RWPE1 (cell line): ENCODE data around the gene RFX6.
A peak's percentile ranks its signal among the peaks of the same experiment; 100 is the strongest.

Source experiments
- CTCF ChIA-PET: fragments of 350-600 bp; sonication (Branson Sonifier 250); formaldehyde crosslinking; extraction: SDS; loops from one replicate; lab custom pipeline; 2021; lab: Yijun Ruan, JAX
- POLR2A ChIA-PET: fragments of 400-600 bp; formaldehyde crosslinking; extraction: SDS; loops from one replicate; lab custom pipeline; 2020; ENCODE audit warnings: antibody characterized with exemption; ENCODE audit not compliant: low non-redundant PET; lab: Yijun Ruan, JAX
- DNase-seq: peaks from one replicate; pipeline ENCODE4 v3.0.0; 2012; ENCODE audit warnings: low spot score
- H3K27ac ChIP-seq: fragments of 450-650 bp; 2 replicates; pipeline ENCODE4 v1.5.1; 2017
- CTCF ChIP-seq: fragments of 450-650 bp; conservative IDR thresholded peaks from 2 replicates; pipeline ENCODE4 v1.5.1; 2017; ENCODE audit warnings: low read depth, mild to moderate bottlenecking

The RFX6 gene

GRCh38 chr6:116840091-116840490, 37.0 kb upstream of the RFX6 start:
- ChIA-PET CTCF (no interaction called here), POLR2A (no interaction called here)
- DNase-seq: peak; percentile 13
- no peak for TF ChIP-seq CTCF
- no peak overlapping the region for H3K27ac ChIP-seq

- no peak for TF ChIP-seq CTCF
- no peak overlapping the region for H3K27ac ChIP-seq
- ChIA-PET POLR2A (no interaction called here), CTCF (no interaction called here)
- DNase-seq: no peak
These were observed 34.6 kb upstream of the RFX6 start for GRCh38 chr6:116842459-116842858.

- DNase-seq: peak; percentile 20
- CTCF ChIA-PET: no interaction called here
- no peak overlapping the region for H3K27ac ChIP-seq
- TF ChIP-seq CTCF: no peak
- POLR2A ChIA-PET: no interaction called here
These were observed 29.8 kb upstream of the RFX6 start for GRCh38 chr6:116847227-116847626.

GRCh38 chr6:116858060-116858459, 19.0 kb upstream of the RFX6 start:
- no peak for TF ChIP-seq CTCF
- CTCF ChIA-PET: interaction anchor here (0.5 to 0.6 kb wide), 2 partner anchors 29 to 678 kb away, joined by 4 read pairs; no protein-coding TSS in a partner anchor
- H3K27ac ChIP-seq: no peak overlapping the region
- POLR2A ChIA-PET: no interaction called here
- no peak for DNase-seq

- no peak overlapping the region for H3K27ac ChIP-seq
- TF ChIP-seq CTCF: no peak
- POLR2A ChIA-PET: no interaction called here
- DNase-seq: no peak
- CTCF ChIA-PET: interaction anchor here (0.5 to 0.6 kb wide), 2 partner anchors 57 to 368 kb away, joined by 5 to 6 read pairs; no protein-coding TSS in a partner anchor
These were observed 17.8 kb upstream of the RFX6 start for GRCh38 chr6:116859264-116859663.

- POLR2A ChIA-PET: no interaction called here
- DNase-seq: no peak
- TF ChIP-seq CTCF: no peak
- H3K27ac ChIP-seq: no peak overlapping the region
- CTCF ChIA-PET: interaction anchor here (0.5 to 0.7 kb wide), 2 partner anchors 547 to 629 kb away, joined by 3 to 5 read pairs; no protein-coding TSS in a partner anchor
These were observed 10.7 kb upstream of the RFX6 start for GRCh38 chr6:116866281-116866871.
